Activated naive CD8-positive, alpha-beta T cell treated with anti-CD3 and anti-CD28 coated beads for 36 hours (primary cell): ENCODE data around the gene SLC26A11. TPM values are rescaled to one million over a fixed set of nuclear protein-coding genes. Genes with fewer than 3 reads are reported as not detected.
"Not testable (repeated sequence)": the region's sequence is repeated elsewhere in the genome, so short reads cannot be mapped to it uniquely, and the experiment has no call there.

Experiments used
- DNase-seq: peaks from one replicate; pipeline ENCODE4 v3.0.0; 2021
- H3K27ac Mint-ChIP-seq: one replicate; pipeline ENCODE4 v1.8.0; 2022; ENCODE audit warnings: mild to moderate bottlenecking, moderate library complexity, mixed read lengths
- H3K27me3 Mint-ChIP-seq: one replicate; pipeline ENCODE4 v1.8.0; 2022; ENCODE audit warnings: mild to moderate bottlenecking, mixed read lengths
- H3K36me3 Mint-ChIP-seq: one replicate; pipeline ENCODE4 v1.8.0; 2021; ENCODE audit warnings: mild to moderate bottlenecking, mixed read lengths
- H3K4me1 Mint-ChIP-seq: one replicate; pipeline ENCODE4 v1.8.0; 2021; ENCODE audit warnings: mixed read lengths
- H3K4me3 Mint-ChIP-seq: one replicate; pipeline ENCODE4 v1.8.0; 2022; ENCODE audit warnings: mild to moderate bottlenecking, moderate library complexity, mixed read lengths
- H3K9me3 Mint-ChIP-seq: one replicate; pipeline ENCODE4 v1.8.0; 2022; ENCODE audit warnings: mixed read lengths
- total RNA-seq, 2 experiments: library from RNA; stranded (reverse); gene quantifications; one replicate each; pipeline ENCODE4 v1.2.3, GENCODE V29; 2021

The SLC26A11 gene
- total RNA-seq, 2 experiments from 2014 or later, result 1.7 to 2.3 TPM

GRCh38 chr17:80189611-80190010 lies 30.6 kb upstream of the SLC26A11 start:
- Mint-ChIP-seq H3K9me3 (no peaks in the 10 kb centered on the region), H3K27ac (no peak overlapping the region), H3K36me3 (no peaks in the 10 kb centered on the region), H3K4me3 (no peak overlapping the region), H3K27me3 (peaks cover 7% of the 10 kb centered on the region), H3K4me1 (no peaks in the 10 kb centered on the region)
- DNase-seq, result no peak

GRCh38 chr17:80190716-80191115 lies 29.5 kb upstream of the SLC26A11 start:
- no peak overlapping the region for H3K27ac Mint-ChIP-seq
- H3K9me3 Mint-ChIP-seq, result no peaks in the 10 kb centered on the region
- H3K4me3 Mint-ChIP-seq, result no peak overlapping the region
- H3K27me3 Mint-ChIP-seq, result peaks cover 7% of the 10 kb centered on the region
- no peaks in the 10 kb centered on the region for H3K36me3 Mint-ChIP-seq
- DNase-seq, result no peak
- no peaks in the 10 kb centered on the region for H3K4me1 Mint-ChIP-seq

- H3K4me1 Mint-ChIP-seq, result no peaks in the 10 kb centered on the region
- H3K27ac Mint-ChIP-seq, result no peak overlapping the region
- DNase-seq, result no peak
- H3K4me3 Mint-ChIP-seq, result no peak overlapping the region
- H3K9me3 Mint-ChIP-seq, result no peaks in the 10 kb centered on the region
- H3K36me3 Mint-ChIP-seq, result no peaks in the 10 kb centered on the region
- H3K27me3 Mint-ChIP-seq, result peaks cover 7% of the 10 kb centered on the region
These were observed 29.0 kb upstream of the SLC26A11 start for GRCh38 chr17:80191192-80191591.

- no peaks in the 10 kb centered on the region for H3K36me3 Mint-ChIP-seq
- H3K4me3 Mint-ChIP-seq, result no peak overlapping the region
- H3K9me3 Mint-ChIP-seq, result no peaks in the 10 kb centered on the region
- no peaks in the 10 kb centered on the region for H3K4me1 Mint-ChIP-seq
- peaks cover 7% of the 10 kb centered on the region for H3K27me3 Mint-ChIP-seq
- no peak for DNase-seq
- H3K27ac Mint-ChIP-seq, result no peak overlapping the region
These were observed 28.2 kb upstream of the SLC26A11 start for GRCh38 chr17:80191865-80192661.

GRCh38 chr17:80195141-80195540 lies 25.1 kb upstream of the SLC26A11 start:
- Mint-ChIP-seq H3K4me1 (no peaks in the 10 kb centered on the region), H3K36me3 (no peaks in the 10 kb centered on the region), H3K27ac (no peak overlapping the region), H3K27me3 (peaks cover 7% of the 10 kb centered on the region), H3K4me3 (no peak overlapping the region), H3K9me3 (no peaks in the 10 kb centered on the region)
- DNase-seq, result no peak

- H3K27me3 Mint-ChIP-seq, result peaks cover 7% of the 10 kb centered on the region
- H3K9me3 Mint-ChIP-seq, result no peaks in the 10 kb centered on the region
- no peaks in the 10 kb centered on the region for H3K36me3 Mint-ChIP-seq
- no peak overlapping the region for H3K4me3 Mint-ChIP-seq
- peak; percentile 45 for DNase-seq
- H3K27ac Mint-ChIP-seq, result no peak overlapping the region
- no peaks in the 10 kb centered on the region for H3K4me1 Mint-ChIP-seq
These were observed 24.3 kb upstream of the SLC26A11 start for GRCh38 chr17:80195671-80196529.

GRCh38 chr17:80196652-80197051 lies 23.6 kb upstream of the SLC26A11 start:
- no peak overlapping the region for H3K4me3 Mint-ChIP-seq
- H3K27me3 Mint-ChIP-seq, result peaks cover 6% of the 10 kb centered on the region
- H3K27ac Mint-ChIP-seq, result no peak overlapping the region
- DNase-seq, result no peak
- no peaks in the 10 kb centered on the region for H3K4me1 Mint-ChIP-seq
- H3K36me3 Mint-ChIP-seq, result no peaks in the 10 kb centered on the region
- no peaks in the 10 kb centered on the region for H3K9me3 Mint-ChIP-seq

- Mint-ChIP-seq H3K9me3 (no peaks in the 10 kb centered on the region), H3K4me3 (no peak overlapping the region), H3K36me3 (no peaks in the 10 kb centered on the region), H3K27ac (no peak overlapping the region), H3K4me1 (no peaks in the 10 kb centered on the region), H3K27me3 (no peaks in the 10 kb centered on the region)
- no peak for DNase-seq
These were observed 22.0 kb upstream of the SLC26A11 start for GRCh38 chr17:80198144-80198661.

- H3K27ac Mint-ChIP-seq, H3K4me1 Mint-ChIP-seq, H3K27me3 Mint-ChIP-seq, H3K4me3 Mint-ChIP-seq, DNase-seq, H3K36me3 Mint-ChIP-seq, H3K9me3 Mint-ChIP-seq: not testable (repeated sequence)
These were observed 20.9 kb upstream of the SLC26A11 start for GRCh38 chr17:80199295-80199694.

- Mint-ChIP-seq H3K4me1 (no peaks in the 10 kb centered on the region), H3K9me3 (no peaks in the 10 kb centered on the region), H3K36me3 (no peaks in the 10 kb centered on the region), H3K27ac (no peak overlapping the region), H3K4me3 (no peak overlapping the region), H3K27me3 (no peaks in the 10 kb centered on the region)
- no peak for DNase-seq
These were observed 18.8 kb upstream of the SLC26A11 start for GRCh38 chr17:80201446-80201845.

GRCh38 chr17:80202197-80202596 lies 18.0 kb upstream of the SLC26A11 start:
- Mint-ChIP-seq H3K4me1 (no peaks in the 10 kb centered on the region), H3K9me3 (no peaks in the 10 kb centered on the region), H3K36me3 (no peaks in the 10 kb centered on the region), H3K27ac (no peak overlapping the region), H3K27me3 (no peaks in the 10 kb centered on the region), H3K4me3 (no peak overlapping the region)
- no peak for DNase-seq

GRCh38 chr17:80203471-80203963 lies 16.7 kb upstream of the SLC26A11 start:
- no peaks in the 10 kb centered on the region for H3K36me3 Mint-ChIP-seq
- H3K4me3 Mint-ChIP-seq, result no peak overlapping the region
- no peaks in the 10 kb centered on the region for H3K9me3 Mint-ChIP-seq
- no peak for DNase-seq
- no peaks in the 10 kb centered on the region for H3K4me1 Mint-ChIP-seq
- H3K27ac Mint-ChIP-seq, result no peak overlapping the region
- H3K27me3 Mint-ChIP-seq, result no peaks in the 10 kb centered on the region

GRCh38 chr17:80204626-80205468 lies 15.4 kb upstream of the SLC26A11 start:
- Mint-ChIP-seq H3K4me3 (no peak overlapping the region), H3K9me3 (no peaks in the 10 kb centered on the region), H3K36me3 (no peaks in the 10 kb centered on the region), H3K27ac (no peak overlapping the region), H3K4me1 (no peaks in the 10 kb centered on the region), H3K27me3 (no peaks in the 10 kb centered on the region)
- no peak for DNase-seq

GRCh38 chr17:80205811-80206210 lies 14.4 kb upstream of the SLC26A11 start:
- Mint-ChIP-seq H3K27me3 (no peaks in the 10 kb centered on the region), H3K9me3 (no peaks in the 10 kb centered on the region)
- no peak for DNase-seq

More at GRCh38 chr17:80205811-80206210, 14.4 kb upstream of the SLC26A11 start:
- no peaks in the 10 kb centered on the region for H3K36me3 Mint-ChIP-seq
- H3K4me1 Mint-ChIP-seq, result no peaks in the 10 kb centered on the region
- H3K27ac Mint-ChIP-seq, result no peak overlapping the region
- H3K4me3 Mint-ChIP-seq, result no peak overlapping the region
